Anterior cingulate cortex (tissue), 58 donors: ENCODE data around the gene LIF.
"Not testable (repeated sequence)": the region's sequence is repeated elsewhere in the genome, so short reads cannot be mapped to it uniquely, and the experiment has no call there.

ENCODE experiments used
- DNase-seq, 58 donors: peaks; one replicate each; lab custom pipeline; 2025; lab: John Stamatoyannopoulos, UW

The LIF gene

GRCh38 chr22:30230787-30231461 lies 15.6 kb downstream of the LIF start:
- DNase-seq = no peak

GRCh38 chr22:30230330-30230729 lies 16.2 kb downstream of the LIF start:
- no peak for DNase-seq

- no peak for DNase-seq
Measured at GRCh38 chr22:30228509-30229359, 17.8 kb downstream of the LIF start.

- no peak for DNase-seq
Measured at GRCh38 chr22:30227438-30228228, 18.9 kb downstream of the LIF start.

- peak in 1 of 58 donors; percentile 11 for DNase-seq
Measured at GRCh38 chr22:30226192-30226832, 20.2 kb downstream of the LIF start.

- DNase-seq = no peak
Measured at GRCh38 chr22:30225220-30225927, 21.2 kb downstream of the LIF start.

- no peak for DNase-seq
Measured at GRCh38 chr22:30224161-30224857, 22.2 kb downstream of the LIF start.

- DNase-seq = no peak
Measured at GRCh38 chr22:30223303-30223702, 23.3 kb downstream of the LIF start.

- DNase-seq = no peak
Measured at GRCh38 chr22:30222321-30222720, 24.2 kb downstream of the LIF start.

GRCh38 chr22:30221121-30221992 lies 25.2 kb downstream of the LIF start:
- DNase-seq = no peak

GRCh38 chr22:30220338-30221012 lies 26.1 kb downstream of the LIF start:
- no peak for DNase-seq

GRCh38 chr22:30219668-30220278 lies 26.8 kb downstream of the LIF start:
- DNase-seq = no peak

GRCh38 chr22:30219049-30219654 lies 27.4 kb downstream of the LIF start:
- DNase-seq = no peak

- DNase-seq = peak in 38 of 58 donors; percentile 9 to 76 (median 36)
Measured at GRCh38 chr22:30217698-30218560, 28.6 kb downstream of the LIF start.

- DNase-seq = no peak
Measured at GRCh38 chr22:30216710-30217109, 29.8 kb downstream of the LIF start.

- not testable (repeated sequence) for DNase-seq
Measured at GRCh38 chr22:30216272-30216671, 30.3 kb downstream of the LIF start.
